MCF 10A (cell line): ENCODE data around the gene MIOX. TPM values are rescaled to one million over a fixed set of nuclear protein-coding genes. Genes with fewer than 3 reads are reported as not detected.

ENCODE experiments used
- BruUV-seq: library from RNA; stranded (reverse); fragments of 400-500 nt; replicated peaks from 2 replicates; lab custom pipeline; 2021; lab: Mats Ljungman, UMichigan
- CTCF ChIA-PET: fragments of 300-600 bp; sonication (Branson Sonifier 250); formaldehyde crosslinking; extraction: SDS; loops from one replicate; lab custom pipeline; 2021; ENCODE audit warnings: antibody characterized with exemption, inconsistent platforms; lab: Yijun Ruan, JAX
- POLR2A ChIA-PET: fragments of 300-600, 350-650 bp; sonication (Branson Sonifier 250); formaldehyde crosslinking; extraction: SDS; loops from one replicate; lab custom pipeline; 2020; ENCODE audit warnings: antibody characterized with exemption, inconsistent platforms; lab: Yijun Ruan, JAX
- DNase-seq: peaks from one replicate; pipeline ENCODE4 v3.0.0-alpha.2; 2018; ENCODE audit not compliant: unreplicated experiment
- H3K27ac Mint-ChIP-seq: one replicate; pipeline ENCODE4 v1.8.0; 2022; ENCODE audit warnings: mild to moderate bottlenecking, low read depth, mixed read lengths; ENCODE audit not compliant: unreplicated experiment
- H3K27me3 Mint-ChIP-seq: one replicate; pipeline ENCODE4 v1.8.0; 2022; ENCODE audit warnings: mixed read lengths; ENCODE audit not compliant: insufficient read depth, unreplicated experiment
- H3K36me3 Mint-ChIP-seq: one replicate; pipeline ENCODE4 v1.8.0; 2022; ENCODE audit warnings: mild to moderate bottlenecking, moderate library complexity, mixed read lengths; ENCODE audit not compliant: insufficient read depth, unreplicated experiment
- H3K4me1 Mint-ChIP-seq: one replicate; pipeline ENCODE4 v1.8.0; 2022; ENCODE audit warnings: mixed read lengths; ENCODE audit not compliant: insufficient read depth, unreplicated experiment
- H3K4me3 Mint-ChIP-seq: one replicate; pipeline ENCODE4 v1.8.0; 2022; ENCODE audit warnings: mild to moderate bottlenecking, moderate library complexity, mixed read lengths; ENCODE audit not compliant: unreplicated experiment
- H3K9me3 Mint-ChIP-seq: one replicate; pipeline ENCODE4 v1.8.0; 2022; ENCODE audit warnings: mixed read lengths; ENCODE audit not compliant: unreplicated experiment
- CTCF ChIP-seq: fragments of 200-600 bp; IDR thresholded peaks from one replicate; pipeline ENCODE4 v1.8.0; 2022; ENCODE audit warnings: antibody characterized with exemption, mild to moderate bottlenecking; ENCODE audit not compliant: unreplicated experiment
- intact Hi-C: fragments of 100-400 bp; cut with micrococcal nuclease; formaldehyde crosslinking; loops from 2 replicates; pipeline ENCODE4 v1.14.1; 2022
- total RNA-seq: library from RNA; stranded (reverse); gene quantifications from 2 replicates; pipeline ENCODE4 v1.2.3, GENCODE V29; 2022

MIOX gene
- total RNA-seq, 1 experiment from 2014 or later = 0.63 TPM

- TSS peak; percentile 42 for BruUV-seq
- no peaks in the 10 kb centered on the region for H3K27me3 Mint-ChIP-seq
- no peak for DNase-seq
- no peak overlapping the region for H3K4me3 Mint-ChIP-seq
- TF ChIP-seq CTCF = no peak
- H3K9me3 Mint-ChIP-seq = no peaks in the 10 kb centered on the region
- no peaks in the 10 kb centered on the region for H3K36me3 Mint-ChIP-seq
- intact Hi-C loops = no loop called here
- CTCF ChIA-PET = interaction anchor here (0.6 to 1.9 kb wide), 2 partner anchors 60 to 74 kb away, joined by 3 to 7 read pairs; partner anchors contain the start of gene SYCE3
- H3K4me1 Mint-ChIP-seq = peaks cover 7% of the 10 kb centered on the region
- H3K27ac Mint-ChIP-seq = no peak overlapping the region
- POLR2A ChIA-PET = no interaction called here
Measured at GRCh38 chr22:50502628-50503474, 16.2 kb downstream of the MIOX start.

GRCh38 chr22:50503475-50504145 is 17.0 kb downstream of the MIOX start:
- no peak overlapping the region for H3K4me3 Mint-ChIP-seq
- TF ChIP-seq CTCF = no peak
- POLR2A ChIA-PET = no interaction called here
- no peak for DNase-seq
- no peaks in the 10 kb centered on the region for H3K27me3 Mint-ChIP-seq
- BruUV-seq = no TSS peak
- peaks cover 5% of the 10 kb centered on the region for H3K4me1 Mint-ChIP-seq
- no peaks in the 10 kb centered on the region for H3K9me3 Mint-ChIP-seq
- intact Hi-C loops = no loop called here
- no peak overlapping the region for H3K27ac Mint-ChIP-seq
- H3K36me3 Mint-ChIP-seq = no peaks in the 10 kb centered on the region
- CTCF ChIA-PET = interaction anchor here (0.6 kb wide), 2 partner anchors 74 to 199 kb away, joined by 3 read pairs; no protein-coding TSS in a partner anchor

- H3K27ac Mint-ChIP-seq = no peak overlapping the region
- H3K36me3 Mint-ChIP-seq = no peaks in the 10 kb centered on the region
- BruUV-seq = no TSS peak
- H3K27me3 Mint-ChIP-seq = no peaks in the 10 kb centered on the region
- intact Hi-C loops = loop anchor here (5.0 kb wide), 1 partner anchor 118 kb away; no protein-coding TSS in a partner anchor
- POLR2A ChIA-PET = interaction anchor here (1.0 kb wide), 1 partner anchor 20 kb away, joined by 3 read pairs; no protein-coding TSS in a partner anchor
- CTCF ChIA-PET = interaction anchor here (0.6 kb wide), 2 partner anchors 88 to 115 kb away, joined by 3 to 4 read pairs; no protein-coding TSS in a partner anchor
- no peak for DNase-seq
- H3K9me3 Mint-ChIP-seq = no peaks in the 10 kb centered on the region
- H3K4me1 Mint-ChIP-seq = peaks cover 11% of the 10 kb centered on the region
- no peak for TF ChIP-seq CTCF
- H3K4me3 Mint-ChIP-seq = no peak overlapping the region
Measured at GRCh38 chr22:50504369-50505211, 17.9 kb downstream of the MIOX start.
